Stimulated activated CD8-positive, alpha-beta memory T cell treated with anti-CD3 and anti-CD28 coated beads, Interleukin-2, amount 100 ng/mL, for 1 hour (primary cell): ENCODE data around the gene CDHR3.

Experiments
- DNase-seq, 2 donors: peaks; one replicate each; pipeline ENCODE4 v3.0.0-alpha.2; 2020; ENCODE audit warnings: low read depth in 2 of 2

CDHR3 gene

GRCh38 chr7:106065575-106066500 lies 102.8 kb downstream of the CDHR3 start:
- no peak for DNase-seq

GRCh38 chr7:106067678-106068077 lies 104.6 kb downstream of the CDHR3 start:
- no peak for DNase-seq

DNA sequence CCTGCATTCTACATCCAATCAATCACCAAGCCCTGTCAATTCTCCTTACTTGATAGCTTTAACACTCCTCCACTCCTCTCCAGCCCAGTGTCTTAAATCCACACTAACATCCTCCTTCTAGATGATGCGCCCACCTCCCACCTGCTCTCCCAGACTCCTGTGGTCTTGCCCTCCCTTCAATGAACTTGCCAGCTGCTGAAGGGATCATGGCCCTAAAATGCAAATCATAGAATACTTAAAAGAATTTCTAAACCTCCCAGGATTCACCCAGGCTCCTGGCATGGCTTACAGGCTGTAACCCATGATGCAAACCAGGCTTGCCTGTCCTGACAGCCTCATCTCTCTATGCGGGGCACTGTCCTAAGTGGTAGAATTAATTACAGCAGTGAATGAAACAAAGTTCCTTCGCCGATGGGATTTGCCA lies 105.5 kb downstream of the CDHR3 start:
- no peak for DNase-seq

DNA sequence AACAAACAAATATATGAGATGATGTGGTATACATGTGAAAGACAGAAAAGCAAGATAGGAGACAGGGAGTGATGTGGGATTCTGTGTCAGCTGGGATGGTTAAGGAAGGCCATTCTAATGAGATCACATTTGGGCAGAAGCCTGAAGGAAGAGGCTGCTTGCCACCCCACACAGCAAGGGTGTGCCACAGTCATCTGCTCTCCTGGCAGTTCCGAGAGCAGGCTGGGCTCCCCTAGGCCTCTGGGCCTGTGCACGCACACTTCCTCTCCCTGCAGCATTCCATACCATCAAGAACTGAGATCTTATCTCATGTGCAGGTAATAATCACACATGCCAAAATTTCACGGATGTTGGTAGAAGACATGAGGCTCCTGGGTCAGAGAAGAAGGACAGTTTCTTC lies 105.9 kb downstream of the CDHR3 start:
- DNase-seq = no peak

DNA sequence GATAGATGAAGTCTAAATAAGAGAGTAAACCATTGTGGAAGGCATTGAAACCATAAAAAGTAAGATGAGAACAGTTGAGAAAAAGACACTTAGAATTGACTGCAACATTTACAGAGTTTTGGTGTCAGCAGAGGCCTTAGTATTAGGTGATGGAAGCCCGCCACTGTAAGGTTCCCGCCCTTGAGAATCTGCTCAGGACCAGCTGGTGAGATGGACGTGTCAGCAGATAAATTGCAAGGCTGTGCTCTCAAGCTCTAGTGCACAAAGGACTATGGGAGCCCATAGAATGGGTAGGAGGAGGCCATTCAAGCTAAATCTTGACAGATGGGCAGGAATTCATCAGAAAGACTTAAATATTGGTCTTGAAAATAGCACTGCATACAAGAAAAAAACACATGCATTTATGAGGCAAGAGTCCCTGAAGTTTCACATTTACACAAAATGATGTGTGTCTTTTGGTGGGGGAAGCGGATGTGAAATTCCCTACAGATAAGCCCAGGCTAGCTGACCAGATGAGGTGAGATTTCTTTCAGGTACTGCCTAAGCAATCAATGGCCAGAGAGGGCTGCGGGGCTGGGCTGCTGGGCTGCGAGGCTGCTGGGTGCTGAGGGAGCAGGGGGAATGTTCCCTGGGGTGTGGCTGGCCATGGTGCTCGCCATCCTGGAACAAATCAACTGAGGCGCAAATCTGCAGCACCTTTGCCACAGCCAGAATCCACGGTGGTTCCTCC lies 106.6 kb downstream of the CDHR3 start:
- DNase-seq = no peak

- DNase-seq = no peak
Measured at GRCh38 chr7:106070201-106070551, 107.1 kb downstream of the CDHR3 start.

DNA sequence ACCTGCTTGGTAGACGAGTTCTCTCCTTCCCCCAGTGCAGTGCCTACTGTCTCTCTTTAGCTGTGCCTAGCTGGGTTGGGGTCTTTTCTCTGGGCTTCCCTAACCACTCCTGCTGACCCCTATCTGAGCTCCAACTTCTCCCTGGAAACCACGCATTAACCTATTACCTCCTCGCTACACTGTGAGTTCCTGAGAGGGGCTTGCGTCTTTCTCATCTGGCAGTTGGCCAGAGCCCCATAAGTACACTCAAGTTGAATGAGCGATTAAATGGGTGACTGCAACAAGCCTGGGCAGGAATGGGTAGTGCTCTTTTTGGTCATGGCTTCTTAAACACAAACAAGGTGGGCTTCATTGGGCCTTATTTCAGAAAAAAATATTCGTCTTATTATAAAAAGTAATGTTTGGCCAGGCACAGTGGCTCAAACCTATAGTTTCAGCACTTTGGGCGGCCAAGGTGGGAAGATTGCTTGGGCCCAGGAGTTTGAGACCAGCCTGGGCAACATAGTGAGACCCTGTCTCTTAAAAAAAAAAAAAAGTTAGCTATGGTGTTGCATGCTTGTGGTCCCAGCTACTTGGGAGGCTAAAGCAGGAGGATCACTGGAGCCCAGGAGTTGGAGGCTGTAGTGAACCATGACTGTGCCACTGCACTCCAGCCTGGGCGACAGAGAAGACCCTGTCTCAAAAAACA lies 107.6 kb downstream of the CDHR3 start:
- no peak for DNase-seq

- no peak for DNase-seq
Measured at GRCh38 chr7:106071356-106071998, 108.4 kb downstream of the CDHR3 start.

DNA sequence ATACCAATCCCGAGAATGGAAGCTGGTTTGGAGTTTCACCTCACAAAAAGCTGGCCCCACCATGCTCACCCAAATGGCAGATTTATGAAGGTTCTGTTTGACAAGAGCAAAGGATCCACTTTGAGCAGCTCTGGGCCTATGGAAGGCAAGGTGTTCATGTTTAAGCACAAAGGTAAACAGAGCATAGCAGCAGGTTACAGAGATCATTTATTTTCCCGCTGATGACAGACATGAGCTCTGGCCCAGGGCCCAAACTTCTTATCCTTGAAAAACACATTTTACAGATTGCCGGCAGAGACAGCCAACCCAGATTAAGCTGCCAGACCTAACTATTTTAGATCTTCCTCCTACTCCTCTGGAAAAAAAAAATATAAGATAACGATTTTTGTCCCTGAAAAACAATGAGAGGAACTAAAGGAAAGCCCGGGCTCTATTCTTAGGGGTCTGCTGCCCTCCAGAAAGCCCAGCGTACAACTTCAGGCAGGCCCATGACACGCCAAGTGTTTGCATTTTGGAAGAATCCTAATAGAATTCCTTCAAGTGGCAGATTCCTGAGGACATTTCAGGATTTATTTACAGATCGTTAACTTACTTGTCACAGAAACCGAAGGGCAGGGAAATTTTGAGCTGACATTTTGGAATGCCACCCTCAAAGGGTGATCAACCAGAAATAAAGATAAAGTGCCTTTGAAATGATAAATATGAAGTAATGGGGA lies 109.1 kb downstream of the CDHR3 start:
- DNase-seq = no peak

DNA sequence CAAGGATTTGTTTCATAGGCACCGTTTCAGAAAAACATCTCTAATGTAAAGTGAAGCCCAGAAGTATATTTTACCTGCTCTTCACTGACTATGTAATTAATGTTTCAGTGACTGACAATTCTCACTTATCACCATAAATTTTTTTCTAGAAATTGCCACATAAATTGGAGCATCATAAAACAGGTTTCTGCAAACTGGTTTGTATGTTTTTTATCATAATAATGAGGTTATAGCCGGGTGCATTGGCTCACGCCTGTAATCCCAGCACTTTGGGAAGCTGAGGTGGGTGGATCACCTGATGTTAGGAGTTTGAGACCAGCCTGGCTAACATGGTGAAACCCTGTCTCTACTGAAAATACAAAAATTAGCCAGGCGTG lies 109.6 kb downstream of the CDHR3 start:
- no peak for DNase-seq

- no peak for DNase-seq
Measured at GRCh38 chr7:106073701-106074100, 110.6 kb downstream of the CDHR3 start.

- DNase-seq = no peak
Measured at GRCh38 chr7:106074257-106074656, 111.2 kb downstream of the CDHR3 start.

- DNase-seq = no peak
Measured at GRCh38 chr7:106075937-106076336, 112.9 kb downstream of the CDHR3 start.

DNA sequence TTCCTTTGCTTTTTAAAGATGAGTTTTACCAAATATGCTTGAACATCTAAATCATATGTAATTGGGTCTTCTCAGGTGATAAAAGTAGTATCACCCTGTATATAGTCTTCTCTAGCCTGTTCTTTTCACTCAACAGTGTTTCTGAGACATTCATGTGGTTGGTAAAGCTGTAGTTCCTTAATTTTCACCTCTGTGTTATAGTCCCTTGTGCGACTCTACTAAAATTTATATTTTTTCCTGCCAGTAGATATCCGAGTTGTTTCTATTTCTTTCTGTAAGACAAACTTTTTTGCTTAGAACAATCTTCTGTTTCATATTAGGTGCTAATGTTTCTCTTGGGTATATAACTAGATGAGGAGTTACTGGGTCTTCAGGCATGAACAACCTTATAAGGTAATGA lies 113.5 kb downstream of the CDHR3 start:
- no peak for DNase-seq

DNA sequence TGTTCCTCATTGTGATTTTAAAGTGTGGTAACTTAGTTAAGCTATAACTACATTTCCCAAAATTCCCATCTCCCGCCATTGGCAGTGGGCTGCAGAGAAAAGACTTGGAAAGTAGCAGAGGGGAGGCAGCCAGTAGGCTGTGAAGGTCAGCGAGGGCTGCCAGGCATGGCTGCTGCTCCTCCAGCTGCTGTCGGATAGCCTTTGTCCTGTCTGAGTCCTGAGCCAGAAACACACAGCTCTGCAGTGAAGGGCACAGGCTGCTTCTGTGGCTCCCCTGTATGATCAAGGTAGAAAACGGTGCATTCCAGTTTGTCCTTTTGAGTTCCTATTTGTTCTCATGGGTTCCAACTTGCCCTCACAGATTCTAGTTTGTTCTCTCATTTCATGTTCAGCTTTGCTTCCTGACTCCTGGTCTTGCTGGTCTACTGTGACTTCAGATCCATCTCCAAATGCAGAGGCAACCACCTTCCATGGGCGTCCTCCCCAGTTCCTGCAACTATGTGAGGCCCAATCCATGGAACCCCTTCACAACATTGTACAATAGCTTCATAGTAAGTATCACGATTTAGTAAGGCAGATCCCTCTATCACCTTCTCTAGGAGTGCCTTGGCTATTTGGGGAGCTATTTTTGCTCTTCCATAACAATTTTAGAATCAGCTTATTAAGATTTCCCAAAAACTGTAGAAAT lies 117.4 kb downstream of the CDHR3 start:
- no peak for DNase-seq

DNA sequence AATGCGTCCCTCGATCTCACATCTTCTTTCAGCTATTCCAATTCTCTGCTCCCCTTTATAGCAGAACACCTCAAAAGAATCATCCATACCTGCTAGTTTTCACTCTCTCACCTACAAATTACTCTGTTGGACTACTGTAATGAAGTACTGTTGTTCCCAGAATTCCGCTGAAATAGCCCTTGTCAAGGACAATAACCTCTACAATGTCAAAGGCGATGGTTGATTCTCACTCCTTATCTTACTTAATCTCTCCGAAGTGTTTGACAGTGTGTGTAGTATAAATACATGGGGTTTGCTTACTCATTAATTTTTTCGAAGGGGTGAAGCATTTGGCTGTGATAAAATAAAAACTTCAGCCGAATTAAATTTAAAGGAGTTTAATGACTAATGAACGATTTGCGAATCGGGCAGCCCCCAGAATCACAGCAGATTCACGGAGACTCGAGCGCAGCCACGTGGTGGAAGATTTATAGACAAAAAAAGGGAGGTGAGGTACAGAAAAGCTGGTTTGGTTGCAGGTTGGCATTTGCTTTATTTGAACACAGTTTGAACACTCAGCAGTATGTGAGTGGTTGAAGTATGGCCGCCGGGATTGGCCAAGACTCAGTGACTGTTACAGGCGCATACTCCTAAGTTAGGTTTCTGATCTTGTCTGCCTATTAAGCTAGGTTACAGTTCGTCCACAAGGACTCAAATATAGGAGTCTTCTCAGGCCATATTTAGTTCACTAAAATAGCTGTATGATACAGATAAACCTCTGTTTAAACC lies 119.2 kb downstream of the CDHR3 start:
- DNase-seq = no peak
